NCI-H2196 (cell line): ENCODE measurements around the gene ZMYND8.
"Not testable (repeated sequence)": the region's sequence is repeated elsewhere in the genome, so short reads cannot be mapped to it uniquely, and the experiment has no call there.

Source experiments
- DNase-seq: peaks from one replicate; lab custom pipeline; 2025; ENCODE audit not compliant: unreplicated experiment; lab: John Stamatoyannopoulos, UW

ZMYND8 gene

DNA sequence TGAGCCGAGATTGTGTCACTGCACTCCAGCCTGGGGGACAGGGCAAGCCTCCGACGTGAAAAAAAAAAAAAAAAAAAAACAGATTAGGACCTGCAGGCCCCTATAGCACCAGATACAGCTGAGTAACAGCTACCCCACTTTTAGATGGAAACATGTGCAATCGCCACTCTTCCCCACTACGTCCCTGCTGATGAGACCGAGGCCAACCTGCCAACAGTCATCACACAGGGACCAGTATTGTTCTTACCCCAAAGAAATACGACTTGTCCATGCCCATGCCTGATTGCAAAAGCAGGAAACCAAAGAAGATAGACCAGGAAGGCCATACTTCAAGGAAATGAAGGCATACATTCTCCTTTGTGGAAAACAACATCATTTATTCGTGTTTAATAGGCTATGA is 45.8 kb downstream of the ZMYND8 start:
- no peak for DNase-seq

DNA sequence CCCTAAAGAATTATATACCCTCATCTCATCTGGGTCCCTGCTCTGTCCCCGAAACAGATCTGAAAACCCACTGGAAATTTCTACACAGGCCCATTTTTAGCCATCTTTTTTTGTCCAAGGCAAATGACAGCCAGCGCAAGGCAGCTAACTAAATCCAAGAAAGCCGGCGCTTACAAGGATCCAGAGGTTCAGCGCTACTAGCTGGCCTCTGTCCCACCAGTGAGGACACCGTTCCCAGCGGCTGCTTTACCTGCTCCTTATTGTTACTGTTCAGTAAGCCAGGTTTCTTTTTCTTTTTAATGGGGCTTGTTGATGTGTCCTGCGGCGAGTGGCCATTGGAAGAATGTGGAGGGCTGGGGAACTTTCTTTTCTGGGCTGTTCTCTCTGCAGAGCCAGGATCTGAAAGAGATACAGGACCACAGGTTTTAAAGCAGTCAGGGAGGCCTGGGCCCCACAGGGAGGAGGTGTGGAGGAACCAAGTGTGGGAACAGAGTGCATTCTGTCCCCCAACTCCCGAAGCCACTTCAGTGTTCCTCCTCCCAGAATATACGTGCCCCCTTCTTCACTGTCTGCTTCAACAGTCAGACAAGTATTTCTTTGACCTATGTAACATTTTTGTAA is 46.6 kb downstream of the ZMYND8 start:
- no peak for DNase-seq

DNA sequence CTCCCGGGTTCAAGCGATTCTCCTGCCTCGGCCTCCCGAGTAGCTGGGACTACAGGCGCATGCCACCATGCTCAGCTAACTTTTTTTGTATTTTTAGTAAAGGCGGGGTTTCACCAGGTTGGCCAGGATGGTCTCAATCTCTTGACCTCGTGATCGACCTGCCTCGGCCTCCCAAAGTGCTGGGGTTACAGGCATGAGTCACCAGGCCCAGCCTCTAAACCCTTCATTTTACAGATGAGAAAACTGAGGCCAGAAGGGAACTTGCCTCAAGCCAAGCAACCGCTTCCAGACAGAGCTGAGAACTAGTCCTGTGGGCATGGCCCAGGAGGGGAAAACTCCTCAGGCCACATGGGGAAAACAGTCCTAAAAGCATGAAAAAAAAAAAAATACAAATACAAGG is 47.1 kb downstream of the ZMYND8 start:
- no peak for DNase-seq

DNA sequence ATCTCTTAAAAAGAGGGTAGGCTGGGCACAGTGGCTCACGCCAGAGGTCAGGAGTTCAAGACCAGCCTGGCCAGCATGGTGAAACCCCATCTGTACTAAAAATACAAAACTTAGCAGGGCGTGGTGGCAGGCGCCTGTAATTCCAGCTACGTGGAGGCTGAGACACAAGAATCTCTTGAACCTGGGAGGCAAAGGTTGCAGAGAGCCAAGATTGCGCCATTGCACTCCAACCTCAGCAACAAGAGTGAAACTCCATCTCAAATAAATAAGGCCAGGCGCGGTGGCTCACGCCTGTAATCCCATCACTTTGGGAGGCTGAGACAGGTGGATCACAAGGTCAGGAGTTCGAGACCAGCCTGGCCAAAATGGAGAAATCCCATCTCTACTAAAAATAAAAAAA is 48.9 kb downstream of the ZMYND8 start:
- not testable (repeated sequence) for DNase-seq

DNA sequence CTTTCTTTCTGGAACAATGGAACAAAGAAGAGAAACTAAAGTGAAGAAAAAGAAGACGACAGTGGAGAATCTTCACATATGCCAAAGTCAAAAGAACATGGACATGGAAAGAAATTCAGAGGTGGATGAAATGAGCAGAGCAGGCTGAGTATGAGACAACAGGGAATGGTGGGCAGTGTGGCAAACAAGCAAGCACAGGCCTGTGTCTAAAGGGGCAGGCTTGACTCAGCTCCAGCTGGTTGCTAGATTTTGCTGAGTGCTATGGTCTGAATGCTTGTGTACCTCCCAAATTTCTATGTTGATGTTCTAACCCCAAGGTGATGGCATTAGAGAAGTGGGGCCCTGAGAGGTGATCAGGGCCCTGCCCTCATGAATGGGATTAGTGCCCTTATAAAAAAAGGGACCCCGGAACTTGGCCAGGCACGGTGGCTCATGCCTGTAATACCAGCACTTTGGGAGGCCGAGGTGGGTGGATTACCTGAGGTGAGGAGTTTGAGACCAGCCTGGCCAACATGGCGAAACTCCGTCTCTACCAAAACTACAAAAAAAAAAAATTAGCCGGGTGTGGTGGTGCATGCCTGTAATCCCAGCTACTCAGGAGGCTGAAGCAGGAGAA is 49.6 kb downstream of the ZMYND8 start:
- DNase-seq: no peak

DNA sequence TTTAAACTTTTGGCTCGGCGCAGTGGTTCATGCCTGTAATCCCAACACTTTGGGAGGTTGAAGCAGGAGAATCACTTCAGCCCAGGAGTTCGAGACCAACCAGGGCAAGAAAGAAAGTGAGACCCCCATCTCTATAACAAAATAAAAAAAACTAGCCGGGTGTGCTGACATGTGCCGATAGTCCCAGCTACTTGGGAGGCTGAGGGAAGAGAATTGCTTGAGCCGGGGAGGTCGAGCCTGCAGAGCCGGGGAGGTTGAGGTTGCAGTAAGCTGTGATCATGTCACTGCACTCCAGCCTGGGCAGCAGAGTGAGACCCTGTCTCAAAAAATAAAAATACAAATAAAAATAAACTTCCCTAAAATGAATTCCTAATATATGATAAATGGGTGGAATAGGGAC is 50.4 kb downstream of the ZMYND8 start:
- no peak for DNase-seq

DNA sequence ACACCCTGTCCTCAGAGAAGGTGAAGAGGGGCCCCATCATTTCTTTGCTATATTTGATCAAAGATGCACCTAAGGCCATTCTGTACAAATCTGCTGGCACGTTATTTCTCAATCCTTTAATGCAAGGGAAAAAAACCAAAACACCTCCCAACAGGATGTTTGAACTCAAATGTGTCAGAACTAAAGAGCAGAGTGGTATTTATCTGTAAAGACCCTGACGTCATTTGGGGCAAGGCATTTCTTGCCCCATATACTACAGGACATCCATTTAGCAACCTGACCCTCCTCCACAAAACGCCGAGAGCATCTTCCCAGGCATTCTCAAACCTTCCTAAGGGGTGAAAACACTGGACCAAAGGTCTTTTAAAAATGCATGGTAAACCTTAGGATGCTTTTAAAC is 50.8 kb downstream of the ZMYND8 start:
- DNase-seq: no peak

DNA sequence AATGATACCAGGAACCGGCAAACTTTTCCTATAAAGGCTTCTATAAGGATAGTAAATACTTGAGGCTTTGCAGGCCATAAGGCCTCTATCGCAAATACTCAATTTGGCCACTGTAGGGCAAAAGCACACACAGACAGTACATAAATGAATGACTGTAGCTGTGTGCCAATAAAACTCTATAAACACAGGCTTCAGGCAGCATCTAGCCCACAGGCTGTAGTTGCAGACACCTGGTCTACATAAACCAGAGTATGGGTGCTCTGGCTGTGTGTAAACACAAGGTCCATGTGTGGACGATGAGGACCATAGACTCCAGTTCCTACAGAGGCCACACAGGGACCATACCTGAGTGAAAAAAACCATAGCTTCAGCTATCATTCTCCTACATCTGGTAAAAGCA is 52.2 kb downstream of the ZMYND8 start:
- peak; percentile 46 for DNase-seq

DNA sequence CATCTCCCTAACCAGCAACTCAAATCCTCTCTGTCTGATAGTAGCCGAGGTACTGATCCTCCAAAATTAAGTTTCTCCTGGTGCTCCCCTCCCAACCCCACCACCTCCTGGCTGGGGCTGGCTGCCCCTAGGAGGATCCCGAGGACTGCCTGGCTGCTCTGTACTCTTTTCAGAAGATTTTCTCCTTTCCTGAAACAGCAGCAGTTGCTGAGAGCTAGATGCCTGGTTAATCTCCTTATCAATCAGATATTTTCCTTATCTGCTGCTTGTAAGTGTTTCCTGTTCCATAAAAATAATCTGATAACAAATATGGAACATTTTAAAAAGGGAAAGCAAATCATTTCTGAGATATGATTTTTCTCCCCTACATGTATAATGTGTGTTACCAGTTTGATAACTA is 52.8 kb downstream of the ZMYND8 start:
- no peak for DNase-seq

DNA sequence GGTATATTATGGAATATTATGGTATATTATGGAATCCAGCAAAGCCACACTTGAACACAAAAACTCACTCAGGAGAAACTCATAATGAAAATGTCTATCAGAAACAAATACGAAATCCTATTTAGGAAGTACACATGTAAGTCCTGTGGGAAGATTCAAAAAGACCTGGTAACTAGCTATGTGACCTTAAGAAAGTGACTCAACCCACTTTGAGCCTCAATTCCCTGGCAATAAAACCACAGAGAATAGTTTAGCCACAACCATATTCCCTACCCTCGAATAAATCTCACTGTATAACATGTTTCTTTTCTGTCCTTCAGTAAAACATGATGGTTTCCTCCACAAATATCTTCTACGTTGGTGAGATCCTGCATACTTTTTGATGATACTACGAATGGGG is 56.4 kb downstream of the ZMYND8 start:
- no peak for DNase-seq

DNA sequence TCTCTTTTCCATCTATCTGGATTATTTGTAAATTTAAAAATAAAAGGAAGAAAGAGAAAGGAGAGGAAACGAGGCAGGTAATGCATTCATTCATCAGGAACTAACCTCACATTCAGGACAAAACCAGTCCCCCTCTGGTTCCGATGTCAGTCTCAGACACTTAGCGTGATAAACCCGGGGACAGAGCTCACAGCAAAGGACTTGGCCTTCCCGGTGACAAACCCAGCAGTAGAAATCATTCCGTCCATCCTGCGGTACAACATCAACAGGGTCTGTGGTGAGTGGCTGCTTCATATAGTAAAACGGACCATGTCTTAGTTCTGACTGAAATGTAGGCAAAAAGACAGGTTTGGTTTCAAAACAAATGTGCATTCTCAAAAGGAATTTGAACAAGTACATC is 57.9 kb downstream of the ZMYND8 start:
- no peak for DNase-seq

DNA sequence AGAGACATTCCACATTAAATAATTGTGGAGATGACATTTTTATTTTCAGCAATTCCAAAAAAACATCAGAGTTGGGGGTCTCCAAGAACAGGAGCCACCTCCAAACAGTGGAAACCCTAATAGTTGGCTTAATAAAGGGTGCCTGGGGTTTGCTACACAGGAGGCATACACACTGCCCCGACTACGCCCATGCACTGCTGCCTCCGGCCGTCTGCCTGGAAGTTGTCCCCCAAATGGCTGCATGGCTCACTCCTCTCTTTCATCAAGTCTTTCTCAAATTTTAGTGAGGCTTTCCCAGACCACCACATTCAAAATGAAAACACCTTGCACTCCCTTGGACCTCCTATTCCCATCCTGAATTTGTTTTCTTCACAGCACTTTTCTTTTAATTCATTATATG is 58.8 kb downstream of the ZMYND8 start:
- DNase-seq: no peak

DNA sequence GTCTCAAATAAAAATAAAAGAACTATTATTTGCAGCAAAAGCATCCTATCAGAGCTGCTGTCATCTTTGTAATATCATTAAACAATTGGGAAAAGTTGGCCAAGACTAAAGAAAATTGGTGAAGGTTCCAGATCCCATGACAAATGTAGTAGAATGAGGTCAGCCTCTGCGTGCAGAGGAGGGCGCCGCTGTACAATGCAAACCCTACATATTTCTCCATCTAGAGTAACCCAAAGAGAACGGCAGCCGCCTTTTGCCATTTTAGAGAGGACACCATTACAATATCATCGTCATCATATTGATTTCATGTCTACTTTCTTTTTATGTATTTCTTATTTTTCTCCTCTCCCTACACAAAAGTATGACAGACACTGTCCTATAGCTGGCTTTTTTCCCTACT is 59.5 kb downstream of the ZMYND8 start:
- DNase-seq: no peak

DNA sequence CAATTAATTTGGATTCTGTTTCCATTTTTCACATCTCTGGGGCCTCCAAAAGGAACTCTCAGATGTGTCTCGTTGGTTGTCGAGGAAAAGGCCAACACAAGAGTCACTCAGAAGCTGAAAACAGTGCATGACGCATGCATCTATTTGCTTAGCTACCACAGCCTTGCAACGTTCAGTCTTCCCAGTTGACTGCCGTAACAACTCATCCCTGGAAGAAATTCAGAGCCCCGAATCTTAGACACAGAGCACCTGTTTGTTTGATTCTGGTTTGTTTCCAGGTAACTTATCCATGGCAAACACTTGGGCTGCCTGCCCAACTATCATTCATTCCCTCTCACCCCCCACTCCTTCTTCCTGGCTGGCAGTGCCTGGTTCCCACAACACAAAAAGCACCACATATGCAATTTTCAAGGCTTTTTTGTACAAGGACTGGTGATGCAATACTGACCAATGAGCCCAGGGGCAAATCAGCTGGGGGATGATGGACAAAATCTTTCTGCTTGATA is 60.5 kb downstream of the ZMYND8 start:
- DNase-seq: peak; percentile 68

DNA sequence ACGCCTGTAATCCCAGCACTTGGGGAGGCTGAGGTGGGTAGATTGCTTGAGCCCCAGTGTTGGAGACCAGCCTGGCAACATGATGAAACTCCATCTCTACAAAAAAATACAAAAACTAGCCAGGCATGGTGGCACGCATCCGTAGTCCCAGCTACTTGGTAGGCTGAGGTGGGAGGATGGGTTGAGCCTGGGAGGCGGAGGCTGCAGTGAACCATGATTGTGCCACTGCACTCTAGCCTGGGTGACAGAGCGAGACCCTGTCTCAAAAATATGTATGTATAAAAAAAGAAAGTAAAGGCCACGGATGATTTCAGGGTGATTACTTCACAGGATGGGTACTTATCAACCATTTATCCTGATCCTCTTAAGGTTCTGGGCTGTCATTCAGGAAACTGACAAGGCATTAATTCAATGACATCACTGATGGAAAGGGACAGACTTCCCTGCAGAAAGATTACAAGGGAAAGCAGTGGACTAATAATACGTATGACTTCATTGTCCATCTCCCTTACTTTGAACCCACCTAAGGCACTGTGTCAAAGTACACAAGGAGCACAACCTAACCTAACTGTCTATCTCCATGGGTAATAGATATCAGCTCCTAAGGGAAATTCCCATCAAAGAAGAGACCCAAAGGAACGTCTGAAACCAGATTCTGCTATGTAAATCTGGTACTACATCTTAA is 61.2 kb downstream of the ZMYND8 start:
- no peak for DNase-seq

DNA sequence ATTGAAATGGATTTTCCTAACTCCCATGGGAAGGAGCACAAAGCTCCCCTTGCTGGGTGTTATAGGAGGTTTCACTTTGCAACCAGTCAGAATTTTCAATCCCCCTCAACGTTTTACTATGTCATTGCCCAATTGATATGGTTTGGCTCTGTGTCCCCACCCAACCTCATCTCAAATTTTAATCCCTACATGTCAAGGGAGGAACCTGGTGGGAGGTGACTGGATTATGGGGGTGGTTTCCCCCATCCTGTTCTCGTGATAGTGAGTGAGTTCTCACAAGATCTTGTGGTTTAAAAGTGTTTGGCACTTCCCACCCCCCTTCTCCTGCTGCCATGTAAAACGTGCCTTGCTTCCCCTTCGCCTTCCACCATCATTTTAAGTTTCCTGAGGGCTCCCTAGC is 62.9 kb downstream of the ZMYND8 start:
- no peak for DNase-seq

DNA sequence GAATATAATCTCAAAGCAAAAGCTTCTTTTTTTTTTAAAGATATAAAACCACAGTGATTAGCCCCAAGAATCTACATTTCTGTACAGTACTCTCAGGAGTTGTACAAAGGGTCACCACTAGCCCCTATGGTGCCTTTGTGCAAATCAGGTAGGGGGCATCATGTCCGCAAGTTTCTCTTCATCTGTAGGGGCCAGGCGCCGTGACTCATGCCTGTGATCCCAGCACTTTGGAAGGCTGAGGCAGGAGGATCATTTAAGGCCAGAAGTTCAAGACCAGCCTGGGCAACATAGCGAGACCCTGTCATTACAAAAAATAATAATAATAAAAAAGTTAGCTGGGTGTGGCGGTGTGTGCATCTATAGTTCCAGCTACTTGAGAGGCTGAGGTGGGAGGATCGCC is 63.9 kb downstream of the ZMYND8 start:
- no peak for DNase-seq

DNA sequence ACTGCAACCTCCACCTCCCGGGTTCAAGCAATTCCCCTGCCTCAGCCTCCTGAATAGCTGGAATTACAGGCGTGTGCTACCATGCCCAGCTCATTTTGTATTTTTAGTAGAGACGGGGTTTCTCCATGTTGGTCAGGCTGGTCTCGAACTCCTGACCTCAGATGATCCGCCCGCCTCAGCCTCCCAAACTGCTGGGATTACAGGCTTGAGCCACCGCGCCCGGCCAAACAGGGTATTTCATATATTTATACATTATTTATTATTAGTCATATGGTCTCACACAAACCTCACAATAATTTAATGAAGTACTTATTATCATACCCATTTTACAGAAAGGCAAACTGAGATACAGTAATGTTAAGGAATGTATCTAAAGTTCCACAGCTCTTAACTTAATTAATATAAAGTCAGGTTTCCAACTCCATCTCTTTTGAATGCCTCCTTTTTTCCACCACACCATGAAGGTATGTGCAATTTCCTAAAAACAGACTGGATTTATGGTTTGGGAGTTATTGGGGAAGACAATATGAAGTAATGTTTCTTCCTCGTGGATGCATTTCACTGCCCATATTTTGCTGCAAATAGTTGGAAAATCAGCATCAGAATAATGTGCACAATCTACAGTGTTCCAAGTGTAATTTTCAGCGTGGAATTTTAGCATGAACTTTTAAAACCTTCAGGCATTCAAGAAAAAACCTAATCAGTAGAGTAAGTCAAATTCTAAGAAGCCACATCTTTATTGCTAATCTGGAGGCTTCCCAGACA is 65.7 kb downstream of the ZMYND8 start:
- no peak for DNase-seq

DNA sequence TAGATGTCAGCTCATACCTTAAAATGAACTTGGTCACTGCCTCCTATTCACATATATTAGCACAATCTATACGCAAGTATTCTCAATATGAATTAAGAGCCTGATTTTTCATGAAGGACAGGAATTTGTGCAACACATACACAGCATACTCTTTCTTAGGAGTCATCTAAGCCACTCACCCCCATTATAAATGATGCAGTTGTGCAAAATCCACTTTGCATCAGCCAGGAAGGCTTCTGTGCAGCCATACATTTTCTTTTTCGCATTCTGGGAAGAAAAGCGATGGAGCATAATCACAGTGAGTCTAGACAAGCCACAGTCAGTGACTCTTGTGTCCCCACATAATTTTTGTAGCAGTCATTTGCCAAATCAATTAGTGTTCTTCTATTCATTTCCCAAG is 66.5 kb downstream of the ZMYND8 start:
- no peak for DNase-seq

DNA sequence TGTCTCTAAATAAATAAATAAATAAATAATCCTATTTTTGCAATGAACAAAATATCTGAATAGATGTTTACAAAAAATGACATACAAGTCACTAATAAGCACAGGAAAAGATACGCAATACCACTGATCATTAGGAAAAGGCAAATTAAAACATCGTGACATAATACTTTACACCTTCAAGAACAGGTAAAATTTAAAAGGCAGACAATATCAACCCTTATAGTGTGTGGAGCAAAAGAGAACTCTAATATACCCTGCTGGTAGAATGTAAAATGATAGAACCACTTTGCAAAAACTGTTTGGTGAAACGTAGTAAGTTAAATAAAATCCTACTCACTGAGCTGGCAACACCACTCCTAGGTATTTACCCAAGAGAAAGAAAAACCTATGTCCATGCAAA is 67.4 kb downstream of the ZMYND8 start:
- DNase-seq: no peak

DNA sequence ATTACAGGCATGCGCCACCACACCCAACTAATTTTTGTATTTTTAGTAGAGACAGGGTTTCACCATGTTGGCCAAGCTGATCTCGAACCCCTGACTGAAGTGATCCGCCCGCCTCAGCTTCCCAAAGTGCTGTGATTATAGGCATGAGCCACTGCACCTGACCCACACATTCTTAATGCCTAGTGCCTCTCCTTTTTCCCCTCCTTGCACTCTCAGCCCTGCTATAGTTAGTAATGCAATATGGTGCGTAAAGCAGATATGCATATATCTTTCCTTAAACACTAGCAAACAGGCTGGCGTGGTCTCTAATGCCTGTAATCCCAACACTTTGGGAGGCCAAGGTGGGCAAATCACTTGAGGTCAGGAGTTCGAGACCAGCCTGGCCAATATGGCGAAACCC is 68.0 kb downstream of the ZMYND8 start:
- not testable (repeated sequence) for DNase-seq
